ACC112 (cell line): ENCODE results near the gene RRAGA.
A peak's percentile ranks its signal among the peaks of the same experiment; 100 is the strongest.
"Not testable (repeated sequence)": the region's sequence is repeated elsewhere in the genome, so short reads cannot be mapped to it uniquely, and the experiment has no call there.

Source experiments
- H2AFZ ChIP-seq: fragments of 200-600 bp; sonication (generic); one replicate; pipeline ENCODE4 v1.6.0; 2017; ENCODE audit warnings: antibody characterized with exemption, low read length; ENCODE audit not compliant: unreplicated experiment
- H3K27ac ChIP-seq: fragments of 200-600 bp; sonication (generic); 2 replicates; pipeline ENCODE4 v1.5.1; 2014; ENCODE audit warnings: low read depth, mild to moderate bottlenecking, antibody characterized with exemption, low read length, moderate library complexity
- H3K27me3 ChIP-seq: fragments of 200-600 bp; sonication (generic); 2 replicates; pipeline ENCODE4 v1.6.1; 2014; ENCODE audit warnings: mild to moderate bottlenecking, antibody characterized with exemption, low read length, moderate library complexity, mixed read lengths; ENCODE audit not compliant: insufficient read depth
- H3K36me3 ChIP-seq: fragments of 200-600 bp; sonication (generic); 2 replicates; pipeline ENCODE4 v1.6.1; 2016; ENCODE audit warnings: mild to moderate bottlenecking, antibody characterized with exemption, low read length, moderate library complexity, mixed read lengths; ENCODE audit not compliant: insufficient read depth
- H3K4me1 ChIP-seq: fragments of 200-600 bp; sonication (generic); one replicate; pipeline ENCODE4 v1.6.1; 2016; ENCODE audit warnings: low read length, mixed read lengths; ENCODE audit not compliant: insufficient read depth, unreplicated experiment, control insufficient read depth
- H3K4me3 ChIP-seq: fragments of 200-600 bp; sonication (generic); 2 replicates; pipeline ENCODE4 v1.5.1; 2014; ENCODE audit warnings: mild to moderate bottlenecking, low read depth, low read length
- H3K79me2 ChIP-seq: fragments of 200-600 bp; sonication (generic); one replicate; pipeline ENCODE4 v1.6.0; 2016; ENCODE audit warnings: low read length; ENCODE audit not compliant: control insufficient read depth, unreplicated experiment, insufficient read depth

Gene RRAGA, protein sequence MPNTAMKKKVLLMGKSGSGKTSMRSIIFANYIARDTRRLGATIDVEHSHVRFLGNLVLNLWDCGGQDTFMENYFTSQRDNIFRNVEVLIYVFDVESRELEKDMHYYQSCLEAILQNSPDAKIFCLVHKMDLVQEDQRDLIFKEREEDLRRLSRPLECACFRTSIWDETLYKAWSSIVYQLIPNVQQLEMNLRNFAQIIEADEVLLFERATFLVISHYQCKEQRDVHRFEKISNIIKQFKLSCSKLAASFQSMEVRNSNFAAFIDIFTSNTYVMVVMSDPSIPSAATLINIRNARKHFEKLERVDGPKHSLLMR

DNA sequence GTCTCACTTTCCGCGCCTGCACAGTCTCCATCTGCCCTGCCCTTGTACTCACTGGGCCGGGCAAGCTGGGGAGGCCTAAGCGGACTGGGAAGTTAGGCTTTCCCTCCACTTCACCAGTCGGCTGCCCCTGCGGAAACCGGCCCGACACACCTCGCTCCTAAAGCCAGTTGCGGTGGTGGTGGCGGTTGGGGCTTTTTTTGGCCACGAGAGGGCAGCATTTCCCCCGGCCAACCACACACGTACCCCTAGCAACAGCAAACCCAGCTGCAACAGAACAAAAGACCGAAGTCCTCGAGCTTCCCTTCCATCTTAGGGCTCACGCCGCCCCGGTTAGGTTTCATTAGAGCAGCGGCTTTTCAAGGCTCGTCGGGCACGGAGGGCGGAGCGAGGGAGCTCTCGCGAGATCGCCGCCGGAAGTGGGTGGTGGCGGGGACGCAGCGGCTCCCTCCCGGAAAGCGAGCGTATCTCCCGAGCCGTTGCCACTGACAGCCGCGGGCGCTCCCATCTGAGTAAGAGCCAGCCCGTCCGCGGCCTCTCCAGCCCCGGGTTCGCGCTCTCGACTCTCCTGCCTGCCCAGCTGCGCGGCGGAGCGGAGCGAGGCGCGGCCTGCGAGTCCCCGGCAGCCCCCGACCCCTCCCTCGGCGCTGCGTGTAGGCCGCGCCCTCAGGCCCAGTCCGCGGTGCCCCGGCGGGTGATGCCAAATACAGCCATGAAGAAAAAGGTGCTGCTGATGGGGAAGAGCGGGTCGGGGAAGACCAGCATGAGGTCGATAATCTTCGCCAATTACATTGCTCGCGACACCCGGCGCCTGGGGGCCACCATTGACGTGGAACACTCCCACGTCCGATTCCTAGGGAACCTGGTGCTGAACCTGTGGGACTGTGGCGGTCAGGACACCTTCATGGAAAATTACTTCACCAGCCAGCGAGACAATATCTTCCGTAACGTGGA is at the start of gene RRAGA:
TSS of gene RRAGA (plus strand) at position 462 of the 951 bp plus-strand sequence. CDS start at position 695, 233 bp downstream.
- Histone ChIP-seq H3K36me3 (peaks cover 6% of the 10 kb centered on the region; the same call in 1 of the 2 replicates), H3K27ac (peak within 1 kb of the TSS; percentile 86), H3K79me2 (peaks cover 28% of the 10 kb centered on the region), H2AFZ (peak within 1 kb of the TSS; percentile 87), H3K4me1 (peaks cover 21% of the 10 kb centered on the region), H3K4me3 (peak within 1 kb of the TSS; percentile 92), H3K27me3 (no peaks in the 10 kb centered on the region)

DNA sequence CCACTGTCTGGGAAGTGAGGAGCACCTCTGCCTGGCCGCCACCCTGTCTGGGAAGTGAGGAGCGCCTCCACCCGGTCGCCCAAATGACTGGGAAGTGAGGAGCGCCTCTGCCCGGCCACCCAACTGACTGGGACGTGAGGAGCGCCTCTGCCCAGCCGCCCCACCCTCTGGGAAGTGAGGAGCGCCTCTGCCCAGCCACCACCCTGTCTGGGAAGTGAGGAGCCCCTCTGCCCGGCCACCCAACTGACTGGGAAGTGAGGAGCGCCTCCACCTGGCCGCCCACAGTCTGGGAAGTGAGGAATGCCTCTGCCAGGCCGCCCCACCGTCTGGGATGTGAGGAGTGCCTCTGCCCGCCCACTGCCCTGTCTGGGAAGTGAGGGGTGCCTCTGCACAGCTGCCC is 49.1 kb upstream of the RRAGA start:
- H3K36me3 ChIP-seq, result no peaks in the 10 kb centered on the region
- no peak overlapping the region for H3K27ac ChIP-seq
- H3K27me3 ChIP-seq, result 0 out of 2 replicates have a peak, but pooled peaks cover 2% of the 10 kb centered on the region
- H2AFZ ChIP-seq, result no peak overlapping the region
- no peaks in the 10 kb centered on the region for H3K79me2 ChIP-seq
- H3K4me3 ChIP-seq, result no peak overlapping the region
- H3K4me1 ChIP-seq, result no peaks in the 10 kb centered on the region

DNA sequence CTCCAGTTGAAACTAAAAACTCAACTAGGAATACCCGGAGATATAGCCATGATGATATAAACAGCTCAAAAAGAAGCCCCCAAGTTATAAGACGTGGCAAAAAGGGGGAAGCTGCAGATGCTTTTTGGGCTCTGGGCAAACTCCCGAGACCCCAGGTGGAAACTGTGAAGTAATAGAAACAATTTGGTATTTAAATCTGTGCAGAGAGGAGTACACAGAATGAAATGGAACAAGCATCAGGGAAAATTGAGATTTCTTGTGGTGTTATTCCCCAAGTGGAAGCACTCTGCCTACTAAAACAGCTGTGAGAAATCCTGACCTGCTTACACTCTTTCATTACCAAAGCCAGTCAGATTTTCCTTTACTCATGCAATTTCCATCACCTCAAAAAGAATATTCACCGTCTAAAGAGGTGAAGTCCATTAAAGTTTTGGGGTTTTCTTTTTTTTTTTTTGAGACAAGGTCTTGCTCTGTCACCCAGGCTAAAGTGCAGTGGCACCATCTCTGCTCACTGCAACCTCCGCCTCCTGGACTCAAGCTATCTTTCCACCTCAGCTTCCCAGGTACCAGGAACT is 39.7 kb upstream of the RRAGA start:
- H3K27me3 ChIP-seq, result no peaks in the 10 kb centered on the region
- H3K4me3 ChIP-seq, result no peak overlapping the region
- H3K4me1 ChIP-seq, result peaks cover 3% of the 10 kb centered on the region
- H2AFZ ChIP-seq, result no peak overlapping the region
- no peaks in the 10 kb centered on the region for H3K79me2 ChIP-seq
- H3K36me3 ChIP-seq, result no peaks in the 10 kb centered on the region
- no peak overlapping the region for H3K27ac ChIP-seq

DNA sequence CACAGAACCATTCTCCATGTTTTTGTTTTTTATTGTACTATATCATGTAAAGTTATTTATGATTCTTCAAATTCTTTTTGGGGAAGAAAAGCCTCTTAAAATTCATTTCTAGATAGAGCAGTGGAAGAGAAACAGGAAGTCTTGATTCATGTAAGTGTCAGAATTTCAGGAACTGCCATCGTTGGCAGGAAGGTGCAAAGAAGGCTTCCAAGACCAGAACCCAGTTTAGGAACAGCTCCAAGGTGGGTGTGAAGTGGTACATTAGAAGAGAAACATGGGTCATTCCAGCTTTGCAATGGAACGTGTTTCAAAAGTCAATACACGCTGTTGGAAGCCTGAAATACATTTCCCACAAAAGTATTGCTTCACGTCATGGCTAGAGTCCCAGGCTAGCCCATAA is 31.0 kb upstream of the RRAGA start:
- no peak overlapping the region for H3K27ac ChIP-seq
- no peak overlapping the region for H2AFZ ChIP-seq
- H3K4me1 ChIP-seq, result no peaks in the 10 kb centered on the region

DNA sequence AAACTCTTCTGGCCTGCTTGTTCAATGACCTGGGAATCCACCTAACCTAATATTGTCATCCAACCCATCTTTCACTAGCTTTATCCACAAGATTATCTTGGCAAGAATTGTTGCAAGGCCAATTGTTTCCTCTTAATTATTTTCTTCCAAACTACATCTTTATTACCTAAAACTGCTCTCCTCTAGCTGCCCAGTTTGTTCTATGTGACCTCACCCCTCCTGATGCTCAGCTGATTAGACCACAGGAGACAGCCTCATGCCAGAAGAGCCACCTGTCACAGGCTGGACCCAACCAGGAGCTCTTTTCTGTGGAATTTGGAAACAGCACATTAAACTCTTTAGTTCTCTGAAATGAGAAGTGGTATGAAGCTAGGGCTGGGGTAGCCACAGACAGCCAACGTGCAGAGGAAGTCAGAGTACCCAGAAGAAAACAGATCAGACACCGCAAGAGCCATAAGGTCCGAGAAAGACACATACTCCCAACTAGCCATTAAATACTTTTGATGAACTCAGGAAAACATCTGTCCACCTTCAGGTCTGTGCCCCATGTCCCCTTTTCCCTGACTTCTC is 28.3 kb upstream of the RRAGA start:
- no peaks in the 10 kb centered on the region for H3K27me3 ChIP-seq
- H3K27ac ChIP-seq, result no peak overlapping the region
- H3K4me3 ChIP-seq, result no peak overlapping the region
- no peaks in the 10 kb centered on the region for H3K79me2 ChIP-seq
- no peaks in the 10 kb centered on the region for H3K4me1 ChIP-seq
- H3K36me3 ChIP-seq, result no peaks in the 10 kb centered on the region
- no peak overlapping the region for H2AFZ ChIP-seq

More for the DNA sequence above, 31.0 kb upstream of the RRAGA start:
- no peaks in the 10 kb centered on the region for H3K79me2 ChIP-seq
- H3K27me3 ChIP-seq, result no peaks in the 10 kb centered on the region
- no peak overlapping the region for H3K4me3 ChIP-seq
- H3K36me3 ChIP-seq, result no peaks in the 10 kb centered on the region

DNA sequence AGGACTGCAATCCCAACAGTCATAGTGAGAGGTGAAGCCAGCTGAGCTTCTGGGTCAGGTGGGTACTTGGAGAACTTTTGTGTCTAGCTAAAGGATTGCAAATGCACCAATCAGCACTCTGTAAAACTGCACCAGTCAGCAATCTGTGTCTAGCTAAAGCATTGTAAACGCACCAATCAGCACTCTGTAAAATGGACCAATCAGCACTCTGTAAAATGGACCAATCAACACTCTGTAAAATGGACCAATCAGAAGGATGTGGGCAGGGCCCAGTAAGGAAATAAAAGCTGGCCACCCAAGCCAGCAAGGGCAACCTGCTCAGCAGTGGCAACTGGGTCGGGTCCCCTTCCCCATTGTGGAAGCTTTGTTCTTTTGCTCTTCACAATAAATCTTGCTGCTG is 27.6 kb upstream of the RRAGA start:
- H3K4me1 ChIP-seq, H3K79me2 ChIP-seq, H3K27ac ChIP-seq, H3K36me3 ChIP-seq, H2AFZ ChIP-seq, H3K27me3 ChIP-seq, H3K4me3 ChIP-seq: not testable (repeated sequence)

DNA sequence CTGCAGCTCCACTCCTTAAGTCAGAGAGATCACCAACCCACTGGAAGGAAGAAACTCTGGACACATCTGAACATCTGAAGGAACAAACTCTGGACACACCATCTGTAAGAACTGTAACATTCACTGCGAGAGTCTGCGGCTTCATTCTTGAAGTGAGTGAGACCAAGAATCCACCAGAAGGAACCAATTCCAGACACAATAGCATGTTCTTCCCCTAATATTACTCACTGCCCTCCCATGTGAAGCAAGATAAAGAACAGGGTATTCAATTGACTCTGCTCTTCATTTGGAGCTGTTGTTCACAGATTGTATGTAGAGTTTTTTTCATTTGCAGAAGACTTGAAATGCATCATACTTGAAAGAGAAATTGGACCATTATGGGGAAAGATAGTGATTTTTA is 27.0 kb upstream of the RRAGA start:
- H3K4me3 ChIP-seq, result no peak overlapping the region
- no peaks in the 10 kb centered on the region for H3K27me3 ChIP-seq
- H3K27ac ChIP-seq, result no peak overlapping the region
- no peaks in the 10 kb centered on the region for H3K4me1 ChIP-seq
- no peaks in the 10 kb centered on the region for H3K36me3 ChIP-seq
- no peaks in the 10 kb centered on the region for H3K79me2 ChIP-seq
- H2AFZ ChIP-seq, result no peak overlapping the region

DNA sequence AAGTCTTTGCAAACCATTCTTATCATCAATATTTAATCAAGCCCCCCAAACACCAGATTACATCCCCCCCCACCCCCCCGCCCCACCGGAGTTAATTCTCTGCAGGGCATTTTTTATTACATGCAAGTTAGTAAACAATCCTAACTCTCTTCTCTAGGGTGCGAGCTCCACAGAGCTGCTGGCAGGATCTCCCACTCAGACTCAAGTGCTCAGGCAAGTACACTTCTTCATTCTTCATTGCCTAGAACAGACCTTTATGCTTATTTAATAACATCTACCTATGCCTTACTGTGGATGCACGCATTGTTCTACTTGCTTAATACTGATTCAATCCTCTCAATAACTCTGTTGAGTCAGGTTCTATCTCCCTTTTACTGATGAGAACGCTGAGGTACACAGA is 26.1 kb upstream of the RRAGA start:
- Histone ChIP-seq H2AFZ (no peak overlapping the region), H3K27ac (no peak overlapping the region), H3K79me2 (no peaks in the 10 kb centered on the region), H3K4me3 (no peak overlapping the region), H3K36me3 (no peaks in the 10 kb centered on the region), H3K4me1 (no peaks in the 10 kb centered on the region), H3K27me3 (no peaks in the 10 kb centered on the region)

DNA sequence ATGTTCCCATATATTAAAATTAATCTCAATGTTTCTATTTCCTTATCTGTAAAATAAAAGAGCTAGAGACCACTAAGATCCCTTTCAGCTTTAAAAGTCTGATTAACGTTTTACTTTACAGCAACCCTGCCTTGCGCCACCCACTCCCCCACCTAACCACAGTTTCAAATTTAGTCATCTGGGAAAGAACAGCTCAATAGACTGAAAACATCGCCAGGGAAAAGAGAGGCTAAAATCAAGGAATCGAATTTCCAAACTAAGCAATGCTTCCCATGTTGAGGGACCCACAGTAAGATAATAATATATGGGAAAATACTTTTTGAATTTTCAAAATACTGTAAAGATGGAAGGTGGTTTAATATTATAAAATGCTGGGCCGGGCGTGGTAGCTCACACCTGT is 22.9 kb upstream of the RRAGA start:
- Histone ChIP-seq H3K27ac (no peak overlapping the region), H3K79me2 (no peaks in the 10 kb centered on the region), H2AFZ (no peak overlapping the region), H3K4me3 (no peak overlapping the region), H3K36me3 (no peaks in the 10 kb centered on the region), H3K27me3 (no peaks in the 10 kb centered on the region), H3K4me1 (no peaks in the 10 kb centered on the region)

DNA sequence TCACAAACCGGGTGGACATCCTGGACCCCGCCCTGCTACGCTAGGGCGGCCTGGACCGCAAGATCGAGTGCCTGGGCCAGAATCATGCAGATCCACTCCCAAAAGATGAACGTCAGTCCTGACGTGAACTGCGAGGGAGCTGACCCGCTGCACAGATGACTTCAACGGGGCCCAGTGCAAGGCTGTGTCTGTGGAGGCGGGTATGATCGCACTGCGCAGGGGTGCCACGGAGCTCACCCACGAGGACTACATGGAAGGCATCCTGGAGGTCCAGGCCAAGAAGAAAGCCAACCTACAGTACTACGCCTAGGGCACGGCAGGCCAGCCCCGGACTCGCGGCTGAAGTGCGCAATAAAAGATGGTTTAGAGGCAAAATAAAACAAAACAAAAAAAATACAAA is 21.4 kb upstream of the RRAGA start:
- Histone ChIP-seq H3K27me3 (no peaks in the 10 kb centered on the region), H3K27ac (no peak overlapping the region), H3K4me1 (no peaks in the 10 kb centered on the region), H3K36me3 (no peaks in the 10 kb centered on the region), H3K79me2 (no peaks in the 10 kb centered on the region), H3K4me3 (no peak overlapping the region), H2AFZ (no peak overlapping the region)
